Measurements from ENCODE around the gene TACC3.

GRCh38 chr4:1793496-1793840, 72.1 kb downstream of the TACC3 start:
- TF ChIP-seq CTCF (IDR thresholded peaks at IDR 0.05) = no peak
- no peak for TF ChIP-seq POLR2A (IDR thresholded peaks at IDR 0.05)
